ENCODE measurements around the gene RMND5B. TPM values are rescaled to one million over a fixed set of nuclear protein-coding genes. Genes with fewer than 3 reads are reported as not detected.

RMND5B gene
- total and polyA plus RNA-seq, 2 of the 13 experiments (the other 11 are each of a cell fraction or from before 2014, with no cell fraction given), result 18.6 to 20.4 TPM

- DNase-seq (ENCODE audit: low spot score), result no peak
- Histone ChIP-seq H3K27me3 (ENCODE audit: control insufficient read depth in 1 of 2, insufficient read depth in 2 of 2, low read length in 2 of 2) (no peaks in the 10 kb centered on the region), H3K4me2 (ENCODE audit: low read depth, low read length) (no peak overlapping the region), H3K9ac (ENCODE audit: insufficient read depth, low read depth, low read length) (no peak overlapping the region), H3K27ac (ENCODE audit: extremely low read length, insufficient read depth, low read length) (no peak overlapping the region), H2AFZ (ENCODE audit: low read length) (no peak overlapping the region), H3K4me1 (ENCODE audit: insufficient read depth, low read length) (peaks cover 4% of the 10 kb centered on the region; the same call in 1 of the 2 replicates), H3K36me3 (replicated peaks in 1 of 2; ENCODE audit: control insufficient read depth in 1 of 2, insufficient read depth in 2 of 2, low read length in 2 of 2) (peaks cover 1 to 6% of the 10 kb centered on the region in 2 experiments; a peak in 4 of 5 replicates), H3K4me3 (replicated peaks in 1 of 3; ENCODE audit: insufficient read depth in 1 of 3, low read depth in 2 of 3, low read length in 3 of 3) (no peak overlapping the region), H3K79me2 (ENCODE audit: insufficient read depth, low read length) (no peaks in the 10 kb centered on the region), H3K9me3 (ENCODE audit: low read length) (no peaks in the 10 kb centered on the region), H4K20me1 (ENCODE audit: insufficient read depth, low read length) (no peaks in the 10 kb centered on the region)
- ChIA-PET CTCF (ENCODE audit: low intra/inter-chr PET ratio, low total read pairs) (no interaction called here), POLR2A (interaction anchor here (1.1 kb wide), 1 partner anchor 16 kb away, joined by 3 read pairs; no protein-coding TSS in a partner anchor)
- 91% methylated on average over 10 of the region's 10 CpGs for WGBS (ENCODE audit: low lambda C conversion rate)
- TF ChIP-seq HOXD1 (CRISPR knock-in tag; IDR thresholded peaks at IDR 0.05) (no peak), POGK (CRISPR knock-in tag; conservative IDR thresholded peaks at IDR 0.05) (no peak), TAF1 (CRISPR knock-in tag; IDR thresholded peaks at IDR 0.05) (no peak), CCDC6 (CRISPR knock-in tag; IDR thresholded peaks at IDR 0.05) (no peak), PCBP1 (IDR thresholded peaks at IDR 0.05; ENCODE audit: borderline replicate concordance, low read depth, low read length) (no peak), NR1H2 (CRISPR knock-in tag; IDR thresholded peaks at IDR 0.05; ENCODE audit: borderline replicate concordance, low read depth) (no peak), PBX3 (CRISPR knock-in tag; IDR thresholded peaks at IDR 0.05; ENCODE audit: borderline replicate concordance) (no peak), EED (CRISPR knock-in tag; IDR thresholded peaks at IDR 0.05) (no peak), SP5 (CRISPR knock-in tag; IDR thresholded peaks at IDR 0.05; ENCODE audit: borderline replicate concordance, low read depth) (no peak), RBM39 (IDR thresholded peaks at IDR 0.05; ENCODE audit: low read depth, low read length, poor library complexity, severe bottlenecking) (no peak), ZNF703 (CRISPR knock-in tag; IDR thresholded peaks at IDR 0.05; ENCODE audit: borderline replicate concordance) (no peak), RXRA (CRISPR knock-in tag; IDR thresholded peaks at IDR 0.05) (no peak), ZNF280B (CRISPR knock-in tag; IDR thresholded peaks at IDR 0.05; ENCODE audit: borderline replicate concordance) (no peak), HOXA9 (CRISPR knock-in tag; IDR thresholded peaks at IDR 0.05; ENCODE audit: borderline replicate concordance) (no peak), KDM4B (CRISPR knock-in tag; IDR thresholded peaks at IDR 0.05) (no peak), CC2D1A (CRISPR knock-in tag; IDR thresholded peaks at IDR 0.05) (no peak)
- BruUV-seq (replicated peaks), result no TSS peak
- in situ Hi-C loops (cut with HindIII; ENCODE audit: extremely low pct_ligation_motif_present, low pct_unique_long_range_greater_than_20kb), result no loop called here
- no peak for FAIRE-seq
- intact Hi-C loops (cut with micrococcal nuclease; ENCODE audit: unreplicated experiment), result no loop called here
- ATAC-seq, result no peak
These were observed 6.2 kb downstream of the RMND5B start for GRCh38 chr5:178136990-178137389.

All from HepG2 (cell line).